ENCODE data around the gene SLC31A2. TPM values are rescaled to one million over a fixed set of nuclear protein-coding genes. Genes with fewer than 3 reads are reported as not detected.
"Not testable (repeated sequence)": the region's sequence is repeated elsewhere in the genome, so short reads cannot be mapped to it uniquely, and the experiment has no call there.

The SLC31A2 gene
- total and polyA plus RNA-seq, 4 donors, result 11.2 to 63.6 (median 24.2) TPM

- 89 to 92% methylated on average over 6 of the region's 6 CpGs for WGBS, 2 donors
- H3K36me3 ChIP-seq (ENCODE audit: control insufficient read depth in 4 of 4, insufficient read depth in 4 of 4, low read length in 4 of 4), result no peaks in the 10 kb centered on the region
- no peak for TF ChIP-seq CTCF (IDR thresholded peaks at IDR 0.05; ENCODE audit: control extremely low read depth, extremely low read depth)
- H3K4me1 ChIP-seq (ENCODE audit: control insufficient read depth in 5 of 5, insufficient read depth in 5 of 5, low read length in 5 of 5), result peaks cover 0 to 8% (median 0%) of the 10 kb centered on the region in 5 donors
- H3K27ac ChIP-seq (ENCODE audit: low read depth in 1 of 2, low read length in 1 of 2), result no peak overlapping the region
- H3K4me3 ChIP-seq, result no peak overlapping the region
- H3K27me3 ChIP-seq (ENCODE audit: control insufficient read depth in 3 of 3, insufficient read depth in 3 of 3, low read length in 2 of 3), result peaks cover 0 to 8% (median 0%) of the 10 kb centered on the region in 3 donors
- DNase-seq (no peak), ATAC-seq (ENCODE audit: insufficient read depth, low FRiP score) (no peak)
- no peaks in the 10 kb centered on the region for H3K9me3 ChIP-seq (ENCODE audit: control insufficient read depth in 4 of 4, insufficient read depth in 3 of 4, low read length in 3 of 4)
- no peak overlapping the region for H3K9ac ChIP-seq (ENCODE audit: insufficient read depth in 1 of 2, low read length in 2 of 2)
These were observed 2.5 kb upstream of the SLC31A2 start for GRCh38 chr9:113148372-113148705.

GRCh38 chr9:113148781-113149510 lies 1.9 kb upstream of the SLC31A2 start:
- DNase-seq, result no peak
- H3K27me3 ChIP-seq (ENCODE audit: control insufficient read depth in 3 of 3, insufficient read depth in 3 of 3, low read length in 2 of 3), result peaks cover 0 to 8% (median 0%) of the 10 kb centered on the region in 3 donors

GRCh38 chr9:113149561-113149960 lies 1.2 kb upstream of the SLC31A2 start:
- H3K4me1 ChIP-seq (ENCODE audit: control insufficient read depth in 5 of 5, insufficient read depth in 5 of 5, low read length in 5 of 5); H3K9me3 ChIP-seq (ENCODE audit: control insufficient read depth in 4 of 4, insufficient read depth in 3 of 4, low read length in 3 of 4); H3K27me3 ChIP-seq (ENCODE audit: control insufficient read depth in 3 of 3, insufficient read depth in 3 of 3, low read length in 2 of 3); H3K9ac ChIP-seq (ENCODE audit: insufficient read depth in 1 of 2, low read length in 2 of 2); H3K4me3 ChIP-seq; H3K36me3 ChIP-seq (ENCODE audit: control insufficient read depth in 4 of 4, insufficient read depth in 4 of 4, low read length in 4 of 4); DNase-seq; ATAC-seq (ENCODE audit: insufficient read depth, low FRiP score): not testable (repeated sequence)
- WGBS, 2 donors, result 97 to 98% methylated on average over 10 of the region's 10 CpGs
- peak overlapping the region in 1 of 2 donors; percentile 64 for H3K27ac ChIP-seq (ENCODE audit: low read depth in 1 of 2, low read length in 1 of 2)

More at GRCh38 chr9:113148781-113149510, 1.9 kb upstream of the SLC31A2 start:
- no peak overlapping the region for H3K9ac ChIP-seq (ENCODE audit: insufficient read depth in 1 of 2, low read length in 2 of 2)
- H3K4me1 ChIP-seq (ENCODE audit: control insufficient read depth in 5 of 5, insufficient read depth in 5 of 5, low read length in 5 of 5), result peaks cover 0 to 8% (median 0%) of the 10 kb centered on the region in 5 donors
- no peak for ATAC-seq (ENCODE audit: insufficient read depth, low FRiP score)
- H3K27ac ChIP-seq (ENCODE audit: low read depth in 1 of 2, low read length in 1 of 2), result peak overlapping the region in 1 of 2 donors; percentile 64
- H3K4me3 ChIP-seq, result no peak overlapping the region
- no peaks in the 10 kb centered on the region for H3K9me3 ChIP-seq (ENCODE audit: control insufficient read depth in 4 of 4, insufficient read depth in 3 of 4, low read length in 3 of 4)
- no peak for TF ChIP-seq CTCF (IDR thresholded peaks at IDR 0.05; ENCODE audit: control extremely low read depth, extremely low read depth)
- WGBS, 2 donors, result 85 to 87% methylated on average over 8 of the region's 8 CpGs
- no peaks in the 10 kb centered on the region for H3K36me3 ChIP-seq (ENCODE audit: control insufficient read depth in 4 of 4, insufficient read depth in 4 of 4, low read length in 4 of 4)

- peak in 1 of 3 donors; percentile 6 for DNase-seq
- no peak for TF ChIP-seq CTCF (IDR thresholded peaks at IDR 0.05; ENCODE audit: control extremely low read depth, extremely low read depth)
- Histone ChIP-seq H3K36me3 (ENCODE audit: control insufficient read depth in 4 of 4, insufficient read depth in 4 of 4, low read length in 4 of 4) (no peaks in the 10 kb centered on the region), H3K9me3 (ENCODE audit: control insufficient read depth in 4 of 4, insufficient read depth in 3 of 4, low read length in 3 of 4) (no peaks in the 10 kb centered on the region), H3K9ac (ENCODE audit: insufficient read depth in 1 of 2, low read length in 2 of 2) (peak overlapping the region in 1 of 2 donors; percentile 57), H3K4me3 (peak overlapping the region; percentile 94), H3K27ac (ENCODE audit: low read depth in 1 of 2, low read length in 1 of 2) (peak overlapping the region; percentile 59 to 68), H3K4me1 (ENCODE audit: control insufficient read depth in 5 of 5, insufficient read depth in 5 of 5, low read length in 5 of 5) (peaks cover 0 to 10% (median 0%) of the 10 kb centered on the region in 5 donors), H3K27me3 (ENCODE audit: control insufficient read depth in 3 of 3, insufficient read depth in 3 of 3, low read length in 2 of 3) (no peaks in the 10 kb centered on the region)
- WGBS, 2 donors, result 37 to 65% methylated on average over 11 of the region's 11 CpGs
- ATAC-seq (ENCODE audit: insufficient read depth, low FRiP score), result no peak
These were observed 1.2 kb downstream of the SLC31A2 start for GRCh38 chr9:113151696-113152630.

Measured in lung (tissue), 12 donors.